SKM-1 treated with dmso at 0.1 percent for 144 hours (cell line): ENCODE measurements around the gene KCND2.

Experiments
- DNase-seq: peaks from one replicate; lab custom pipeline; 2025; ENCODE audit not compliant: unreplicated experiment; lab: John Stamatoyannopoulos, UW

KCND2 gene

GRCh38 chr7:120307991-120308545, 35.1 kb downstream of the KCND2 start:
- no peak for DNase-seq

- no peak for DNase-seq
Observed at GRCh38 chr7:120311028-120311788, 38.2 kb downstream of the KCND2 start.

GRCh38 chr7:120320218-120320961, 47.4 kb downstream of the KCND2 start:
- DNase-seq: no peak

DNA sequence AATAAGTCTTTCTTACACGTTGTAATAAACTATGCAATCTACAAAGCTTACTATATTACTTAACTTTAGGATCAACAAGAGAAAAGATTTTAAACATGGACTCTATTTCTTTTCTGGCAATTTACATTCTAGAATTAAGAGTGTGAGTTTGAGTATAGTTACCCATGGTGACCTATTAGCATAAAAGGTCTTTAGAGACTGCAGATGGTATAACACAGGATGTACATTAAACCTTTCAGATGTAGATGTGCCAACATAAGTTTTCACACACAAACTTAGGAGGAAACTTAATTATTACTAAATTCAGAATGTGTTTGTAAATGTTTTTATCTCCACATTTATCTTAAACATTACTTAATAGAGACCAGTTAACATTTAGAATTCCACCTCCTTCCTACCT, 54.1 kb downstream of the KCND2 start:
- no peak for DNase-seq

- no peak for DNase-seq
Observed at GRCh38 chr7:120332433-120332832, 59.5 kb downstream of the KCND2 start.

- DNase-seq: no peak
Observed at GRCh38 chr7:120334475-120334874, 61.5 kb downstream of the KCND2 start.

- peak; percentile 43 for DNase-seq
Observed at GRCh38 chr7:120337308-120337907, 64.4 kb downstream of the KCND2 start.

DNA sequence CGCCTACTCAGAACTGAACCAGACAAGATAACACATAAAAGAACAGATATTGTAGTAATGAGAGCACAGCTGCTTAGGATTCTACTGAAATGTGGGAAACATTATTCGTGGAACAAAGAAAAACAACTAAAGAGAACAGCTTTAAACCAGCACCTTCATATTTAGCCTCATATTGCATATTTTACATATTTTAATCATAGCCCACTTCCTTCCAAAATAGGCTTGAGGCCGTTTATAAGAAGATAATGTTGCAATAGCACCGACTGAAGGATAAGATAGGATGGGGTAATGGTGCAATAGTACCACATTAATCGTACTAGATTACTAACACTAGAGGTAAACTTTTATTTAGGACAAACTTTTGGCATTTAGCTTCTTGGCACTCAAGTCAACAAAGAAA, 71.3 kb downstream of the KCND2 start:
- DNase-seq: no peak

- DNase-seq: no peak
Observed at GRCh38 chr7:120353171-120353570, 80.2 kb downstream of the KCND2 start.

DNA sequence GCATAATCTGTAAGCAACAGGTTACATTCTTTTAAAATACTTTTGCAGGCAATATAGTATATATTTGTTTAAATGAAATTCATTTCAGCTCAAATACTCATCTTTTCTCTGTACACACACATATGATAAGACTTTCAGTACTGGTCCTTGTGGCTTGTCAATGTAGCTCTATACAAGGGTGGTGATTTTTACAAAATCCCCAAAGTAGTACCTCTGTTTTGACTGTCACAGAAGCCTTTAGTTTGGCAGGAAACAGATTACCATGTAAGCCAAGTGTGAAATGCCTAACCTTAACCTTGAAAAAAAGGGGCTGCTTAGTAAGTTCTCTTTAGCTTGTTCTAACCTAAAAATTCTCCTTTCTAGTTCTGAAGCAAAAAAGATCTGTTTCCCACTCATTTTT, 87.9 kb downstream of the KCND2 start:
- DNase-seq: no peak

DNA sequence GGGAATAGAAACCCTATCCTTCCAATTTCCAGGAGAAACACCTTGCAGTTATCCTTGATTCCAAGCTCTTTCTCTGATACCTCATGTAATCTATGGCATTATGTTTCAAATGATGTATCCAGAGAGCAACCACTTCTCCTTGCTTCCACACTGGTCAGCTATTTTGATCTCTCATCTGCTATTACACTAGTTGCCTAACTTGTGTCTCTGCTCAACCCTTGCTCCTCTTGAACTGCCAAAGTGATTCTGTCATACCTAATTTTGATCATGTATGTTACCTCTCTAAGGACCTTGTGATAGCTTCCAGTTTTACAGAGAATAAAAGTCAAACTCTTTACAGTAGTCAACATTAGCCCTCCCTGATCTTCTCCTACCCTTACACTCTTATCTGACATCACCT, 90.4 kb downstream of the KCND2 start:
- no peak for DNase-seq

DNA sequence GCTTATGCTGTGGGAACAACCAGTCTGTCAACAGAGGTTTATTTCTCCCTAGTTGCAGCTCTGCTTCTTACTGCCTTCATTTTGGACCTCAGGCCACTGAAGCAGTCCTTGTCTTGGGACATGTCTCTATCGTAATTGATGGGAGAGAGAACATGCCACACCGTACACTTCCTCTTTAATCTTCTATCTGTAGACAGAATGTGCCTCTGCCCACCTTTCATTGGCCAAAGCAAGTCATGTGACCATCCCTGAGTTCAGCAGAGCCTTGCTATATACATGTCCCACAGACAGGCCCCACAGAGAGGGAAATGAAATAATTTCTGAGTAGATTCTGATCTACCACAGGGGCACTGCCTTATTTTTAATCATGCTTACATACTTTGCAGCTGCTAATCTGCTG, 98.0 kb downstream of the KCND2 start:
- no peak for DNase-seq

DNA sequence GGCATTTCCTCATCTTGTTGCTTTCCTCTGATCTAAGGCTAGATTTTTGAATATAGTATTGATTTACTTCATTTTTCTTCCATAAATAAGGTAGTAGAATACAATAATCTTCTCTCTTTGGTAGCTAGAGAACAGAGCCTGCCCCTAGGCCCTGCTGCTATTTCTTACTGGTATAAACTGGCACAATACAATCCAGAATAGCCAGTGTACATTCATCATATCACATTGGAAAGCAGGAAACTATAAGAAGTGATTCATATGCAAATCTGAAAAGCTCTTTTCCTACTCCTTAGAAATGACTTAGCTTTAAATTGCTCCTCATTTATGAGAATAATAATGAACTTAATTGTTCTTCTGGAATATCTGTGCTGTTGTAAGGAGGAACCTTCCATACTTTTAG, 100.2 kb downstream of the KCND2 start:
- no peak for DNase-seq

DNA sequence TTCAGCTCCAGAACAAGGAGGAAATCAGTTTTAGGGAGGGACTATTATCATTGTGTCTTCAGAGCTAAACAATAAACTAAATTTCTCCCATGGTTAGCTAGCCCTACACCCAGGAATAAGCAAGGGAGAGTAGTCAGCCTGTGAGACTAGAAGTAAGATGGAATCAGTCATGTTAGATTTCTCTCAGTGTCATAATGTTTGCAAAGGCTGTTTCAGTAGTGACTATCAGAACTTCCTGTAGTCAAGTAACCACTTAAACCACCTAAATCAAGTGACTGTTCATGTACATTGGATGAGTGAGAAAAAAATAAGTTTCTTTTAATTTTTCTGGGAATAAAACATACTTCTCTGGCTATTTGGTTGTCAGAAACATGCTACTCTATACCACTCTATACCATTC, 121.6 kb downstream of the KCND2 start:
- no peak for DNase-seq

- DNase-seq: no peak
Observed at GRCh38 chr7:120395526-120396019, 122.6 kb downstream of the KCND2 start.

GRCh38 chr7:120398284-120399000, 125.5 kb downstream of the KCND2 start:
- DNase-seq: no peak

DNA sequence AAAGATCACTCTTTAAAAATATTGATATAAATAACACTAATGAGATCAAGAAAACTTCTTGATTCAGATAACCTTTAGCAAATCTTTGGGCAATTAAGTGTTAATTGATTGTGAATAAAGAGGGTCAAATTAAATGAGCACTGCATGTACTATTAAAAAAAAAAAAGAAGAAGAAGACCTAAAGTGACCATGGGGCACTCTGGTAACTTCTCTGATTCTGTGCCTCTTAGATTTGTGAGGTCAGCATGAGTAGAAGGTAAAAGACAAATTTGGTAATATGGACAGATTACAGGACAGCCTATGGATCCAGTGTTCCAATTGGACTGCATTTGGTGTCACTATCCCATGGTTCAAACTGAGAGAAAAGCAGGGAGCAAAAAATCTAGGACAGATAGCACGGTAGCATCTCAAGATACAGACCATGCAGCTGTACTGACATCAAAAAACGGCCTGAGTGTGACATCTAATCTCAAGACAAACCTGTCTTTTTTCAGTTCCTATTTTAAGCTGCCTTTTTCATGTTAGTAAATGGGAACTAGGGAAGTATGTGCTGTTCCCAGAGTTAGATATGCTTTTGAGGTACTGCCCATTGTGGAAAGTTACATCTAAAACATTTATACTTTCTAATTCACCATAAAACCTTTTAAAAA, 128.0 kb downstream of the KCND2 start:
- DNase-seq: no peak

GRCh38 chr7:120402079-120402767, 129.2 kb downstream of the KCND2 start:
- no peak for DNase-seq

GRCh38 chr7:120402801-120403200, 129.8 kb downstream of the KCND2 start:
- no peak for DNase-seq

DNA sequence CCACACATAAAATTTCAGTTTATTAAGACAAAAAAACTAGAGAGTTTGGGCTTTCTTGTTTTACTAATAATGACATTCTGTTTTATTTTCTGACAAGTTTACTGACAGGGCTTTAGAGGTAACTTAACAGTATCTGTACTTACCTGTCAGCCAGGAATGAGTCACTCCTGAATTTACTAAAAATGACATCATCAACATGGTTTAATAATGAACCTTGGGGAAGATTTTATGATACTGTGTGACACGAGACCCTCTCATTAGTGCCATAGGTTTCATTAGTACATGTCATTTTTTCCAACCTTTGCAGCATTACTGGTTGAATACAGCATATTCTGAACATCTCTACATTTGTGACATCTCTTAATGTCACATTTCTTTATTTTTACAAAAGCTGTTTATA, 131.1 kb downstream of the KCND2 start:
- DNase-seq: no peak
